Stimulated activated CD4-positive, alpha-beta T cell treated with anti-CD3 and anti-CD28 coated beads, TNF-alpha, amount 100 ng/mL, for 4 hours (primary cell): ENCODE data around the gene CEP250.
"Not testable (repeated sequence)": the region's sequence is repeated elsewhere in the genome, so short reads cannot be mapped to it uniquely, and the experiment has no call there.

Source experiments
- DNase-seq, 3 experiments: peaks; one replicate each; pipeline ENCODE4 v3.0.0-alpha.2; 2020; ENCODE audit warnings: low read depth in 3 of 3

CEP250 gene

GRCh38 chr20:35457539-35457938 lies 2.1 kb downstream of the CEP250 start:
- DNase-seq, result not testable (repeated sequence)

- DNase-seq, result no peak
Measured at GRCh38 chr20:35458388-35458787, 3.0 kb downstream of the CEP250 start.

- DNase-seq, result no peak
Measured at GRCh38 chr20:35461620-35462019, 6.2 kb downstream of the CEP250 start.

GRCh38 chr20:35462351-35462750 lies 7.0 kb downstream of the CEP250 start:
- no peak for DNase-seq

- peak in 1 of 3 experiments; percentile 32 for DNase-seq
Measured at GRCh38 chr20:35463455-35464300, 8.3 kb downstream of the CEP250 start.

GRCh38 chr20:35465976-35466375 lies 10.6 kb downstream of the CEP250 start:
- DNase-seq, result no peak

GRCh38 chr20:35466856-35467255 lies 11.5 kb downstream of the CEP250 start:
- no peak for DNase-seq

GRCh38 chr20:35467339-35468224 lies 12.2 kb downstream of the CEP250 start:
- no peak for DNase-seq

- DNase-seq, result no peak
Measured at GRCh38 chr20:35468671-35469334, 13.4 kb downstream of the CEP250 start.

GRCh38 chr20:35472209-35472608 lies 16.8 kb downstream of the CEP250 start:
- DNase-seq, result no peak

GRCh38 chr20:35473684-35474083 lies 18.3 kb downstream of the CEP250 start:
- DNase-seq, result no peak

GRCh38 chr20:35474303-35474871 lies 19.0 kb downstream of the CEP250 start:
- no peak for DNase-seq

GRCh38 chr20:35476288-35476687 lies 20.9 kb downstream of the CEP250 start:
- no peak for DNase-seq

- DNase-seq, result no peak
Measured at GRCh38 chr20:35478804-35479472, 23.5 kb downstream of the CEP250 start.

GRCh38 chr20:35479798-35480197 lies 24.4 kb downstream of the CEP250 start:
- no peak for DNase-seq

- no peak for DNase-seq
Measured at GRCh38 chr20:35487479-35487878, 32.1 kb downstream of the CEP250 start.

GRCh38 chr20:35489717-35490116 lies 34.3 kb downstream of the CEP250 start:
- DNase-seq, result no peak

- peak; percentile 18 to 29 (median 20) for DNase-seq
Measured at GRCh38 chr20:35490736-35491181, 35.4 kb downstream of the CEP250 start.

GRCh38 chr20:35491823-35492222 lies 36.4 kb downstream of the CEP250 start:
- DNase-seq, result no peak

GRCh38 chr20:35492352-35492751 lies 37.0 kb downstream of the CEP250 start:
- no peak for DNase-seq

- DNase-seq, result no peak
Measured at GRCh38 chr20:35496481-35496880, 41.1 kb downstream of the CEP250 start.
